Amniotic epithelial cell (primary cell): Measurements from ENCODE around the gene PYGB.
A peak's percentile ranks its signal among the peaks of the same experiment; 100 is the strongest.
"Not testable (repeated sequence)": the region's sequence is repeated elsewhere in the genome, so short reads cannot be mapped to it uniquely, and the experiment has no call there.

ENCODE experiments used
- DNase-seq: peaks from one replicate; pipeline ENCODE4 v3.0.0-alpha.2; 2010; ENCODE audit warnings: low read depth

PYGB gene

GRCh38 chr20:25314497-25315417 is 66.9 kb downstream of the PYGB start:
- no peak for DNase-seq

GRCh38 chr20:25315418-25316210 is 67.7 kb downstream of the PYGB start:
- DNase-seq, result peak; percentile 42

GRCh38 chr20:25316506-25317190 is 68.8 kb downstream of the PYGB start:
- DNase-seq, result no peak

DNA sequence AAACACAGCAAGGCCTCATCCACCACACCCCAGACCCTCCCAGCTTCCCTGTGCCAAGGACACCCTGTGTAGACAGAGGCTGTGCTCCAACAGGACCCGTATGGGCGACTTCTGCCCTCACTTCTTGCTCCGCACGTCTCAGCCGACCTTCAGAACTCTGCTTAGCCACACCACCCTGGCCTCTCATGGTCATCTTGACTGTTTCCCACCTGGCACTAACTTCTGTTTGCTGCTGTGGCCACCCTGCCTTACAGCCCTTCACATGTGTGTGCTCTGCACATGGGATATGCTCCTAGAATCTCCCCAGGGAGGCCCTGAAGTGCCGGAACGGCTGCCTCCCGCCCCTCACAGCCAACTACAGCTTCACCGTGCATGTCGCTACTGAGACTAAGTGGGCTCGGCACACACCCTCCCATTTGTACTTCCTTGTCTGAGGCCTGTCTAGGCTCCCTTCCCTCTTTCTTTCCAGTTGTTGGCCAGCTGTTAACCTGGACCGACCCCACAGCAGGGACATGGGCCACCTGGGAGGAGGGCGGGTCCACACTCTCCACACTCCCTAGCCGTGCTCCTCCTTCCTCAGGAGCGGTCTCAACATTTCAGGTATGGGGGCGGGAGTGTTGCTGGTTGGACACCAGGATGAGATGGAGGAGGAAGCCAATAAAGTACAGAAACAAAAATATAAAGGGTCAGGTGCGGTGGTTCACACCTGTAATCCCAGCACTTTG is 69.6 kb downstream of the PYGB start:
- no peak for DNase-seq

- DNase-seq, result no peak
Measured at GRCh38 chr20:25318471-25319240, 70.8 kb downstream of the PYGB start.

- DNase-seq, result no peak
Measured at GRCh38 chr20:25319241-25320034, 71.6 kb downstream of the PYGB start.

GRCh38 chr20:25320035-25320800 is 72.3 kb downstream of the PYGB start:
- DNase-seq, result no peak

GRCh38 chr20:25321262-25321831 is 73.5 kb downstream of the PYGB start:
- no peak for DNase-seq

DNA sequence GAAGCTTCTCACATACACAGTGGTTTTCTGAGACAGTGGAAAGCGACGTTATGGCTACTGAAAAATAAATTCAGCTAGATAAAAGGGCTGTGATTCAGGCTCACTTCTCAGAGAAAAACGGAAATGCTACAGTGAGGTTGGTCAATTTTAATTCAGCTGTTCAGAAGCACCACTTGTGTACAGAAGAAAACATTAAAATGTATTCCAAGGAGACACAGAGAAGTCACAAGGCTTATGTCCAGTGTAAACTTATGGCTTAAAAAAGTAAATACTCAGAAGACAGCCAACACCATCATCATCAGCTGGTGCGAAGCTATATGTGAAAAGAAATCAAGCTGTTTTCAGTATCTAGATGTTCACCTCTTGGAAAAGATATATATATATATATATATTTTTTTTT is 74.1 kb downstream of the PYGB start:
- DNase-seq, result no peak

GRCh38 chr20:25323496-25324246 is 75.8 kb downstream of the PYGB start:
- no peak for DNase-seq

DNA sequence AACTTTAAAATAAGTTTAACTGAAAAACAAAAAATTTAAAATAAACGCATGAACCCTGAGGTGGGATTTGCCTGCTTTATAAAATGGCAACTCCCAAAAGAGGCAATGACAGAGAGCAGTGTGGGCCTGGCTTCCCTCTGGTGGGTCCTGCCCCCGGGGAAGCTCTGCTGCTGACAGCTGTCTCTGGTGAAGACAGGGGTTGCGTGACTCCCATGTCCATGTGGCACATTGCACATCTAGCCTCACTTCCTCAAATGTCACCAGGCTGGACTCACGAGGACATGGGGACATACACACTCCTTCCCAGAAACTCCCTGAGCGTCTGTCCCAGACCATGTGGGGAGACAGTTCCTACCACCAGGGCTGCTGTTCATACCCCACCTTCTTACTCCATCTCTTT is 76.5 kb downstream of the PYGB start:
- no peak for DNase-seq

GRCh38 chr20:25325073-25325472 is 77.2 kb downstream of the PYGB start:
- DNase-seq, result no peak

DNA sequence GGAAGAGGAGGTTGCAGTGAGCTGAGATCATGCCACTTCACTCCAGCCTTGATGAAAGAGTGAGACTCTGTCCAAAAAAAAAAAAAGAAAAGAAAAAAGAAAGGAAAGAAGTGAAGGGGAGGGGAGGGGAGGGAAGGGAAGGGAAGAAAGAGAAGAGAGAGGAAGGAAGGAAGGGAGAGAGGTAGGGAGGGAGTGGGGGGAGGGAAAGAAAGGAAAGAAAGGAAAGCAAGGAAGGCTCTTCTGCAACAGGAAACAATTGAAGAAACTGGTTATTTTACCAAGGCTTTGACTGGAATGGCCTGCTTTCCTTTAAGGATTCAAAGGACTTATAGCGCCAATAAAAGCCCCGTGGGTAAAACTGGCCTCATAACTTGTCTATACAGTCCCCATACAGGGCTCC is 78.1 kb downstream of the PYGB start:
- DNase-seq, result no peak

DNA sequence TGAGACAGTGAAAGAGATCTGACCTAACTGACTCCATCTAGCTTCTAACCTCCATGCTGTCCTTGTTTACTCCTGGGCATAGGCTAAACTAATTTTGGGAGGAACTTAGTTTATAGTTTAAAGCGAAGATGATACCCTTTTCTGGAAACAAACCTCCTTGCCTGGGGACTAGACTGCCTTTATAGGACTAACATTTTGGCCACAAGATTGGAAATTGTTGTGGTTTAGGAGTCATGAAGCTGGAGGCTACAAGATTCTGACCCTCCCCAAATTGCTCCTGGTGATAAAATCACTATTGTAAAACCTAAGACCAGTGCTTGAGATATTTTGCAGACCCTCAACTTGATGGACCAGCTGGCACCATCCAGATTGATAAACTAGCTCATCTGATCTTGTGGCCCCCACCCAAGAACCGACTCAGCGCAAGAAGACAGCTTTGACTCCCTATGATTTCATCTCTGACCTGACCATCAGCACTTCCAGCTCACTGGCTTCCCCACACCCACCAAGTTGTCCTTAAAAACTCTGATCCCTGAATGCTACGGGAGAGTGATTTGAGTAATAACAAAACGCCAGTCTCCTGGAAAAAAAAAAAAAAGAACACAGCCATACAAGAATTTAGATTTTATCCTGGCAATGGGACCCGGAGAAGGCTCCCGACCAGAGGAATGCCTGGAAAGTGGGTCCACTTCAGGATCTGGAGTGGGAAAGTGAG is 79.8 kb downstream of the PYGB start:
- DNase-seq, result no peak

DNA sequence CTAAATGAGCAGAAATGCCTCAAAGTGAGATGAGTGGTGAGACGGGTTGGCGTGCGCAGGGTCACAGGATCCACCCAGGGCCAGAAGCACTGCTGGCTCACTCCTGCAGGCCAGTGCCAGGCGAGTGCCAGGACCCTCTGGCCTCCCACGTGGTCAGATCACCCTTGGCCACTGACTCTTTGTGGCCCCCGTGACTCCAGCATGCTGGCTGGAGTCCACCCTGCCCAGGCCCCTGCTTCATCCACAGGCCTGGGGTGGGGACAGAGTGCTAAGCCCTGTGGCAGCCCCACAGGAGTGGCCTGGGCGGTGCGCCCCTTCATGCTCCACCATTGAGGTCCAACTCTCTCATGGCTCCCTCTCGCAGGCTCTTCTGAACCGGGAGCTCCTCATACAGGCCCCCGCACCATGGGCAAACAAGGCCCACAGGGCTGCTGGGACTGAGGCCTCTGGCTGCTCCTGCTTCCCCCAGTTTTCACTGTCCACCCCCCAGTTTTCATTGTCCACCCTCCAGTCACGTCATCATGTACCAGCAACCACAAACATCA is 81.1 kb downstream of the PYGB start:
- no peak for DNase-seq

- not testable (repeated sequence) for DNase-seq
Measured at GRCh38 chr20:25334972-25335371, 87.1 kb downstream of the PYGB start.
